Measurements from ENCODE around the gene ZCCHC18.

DNA sequence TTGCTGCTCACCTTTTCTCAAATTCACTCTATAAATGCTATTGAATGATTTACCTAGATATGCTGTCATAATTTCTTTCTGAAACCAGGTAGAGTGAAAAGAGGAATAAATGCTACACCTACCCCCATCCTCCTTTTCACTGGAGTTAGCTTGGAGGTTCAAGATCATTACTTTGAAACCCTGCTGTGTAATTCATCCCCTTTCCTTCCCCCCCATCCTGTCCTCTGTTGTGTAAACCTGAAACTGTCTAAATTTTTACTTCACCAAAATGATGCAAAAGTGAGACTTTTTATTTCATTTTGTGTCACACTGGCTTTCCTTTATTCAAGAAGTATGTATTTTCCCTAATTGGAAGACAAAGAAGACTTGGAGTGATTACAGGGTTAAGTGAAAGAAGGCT lies 5.4 kb downstream of the ZCCHC18 start:
- TF ChIP-seq POLR2AphosphoS5 (IDR thresholded peaks at IDR 0.05) (no peak), POLR2A (IDR thresholded peaks at IDR 0.05) (no peak), EP300 (IDR thresholded peaks at IDR 0.05) (no peak)
- TF ChIP-seq, protein P1, sequence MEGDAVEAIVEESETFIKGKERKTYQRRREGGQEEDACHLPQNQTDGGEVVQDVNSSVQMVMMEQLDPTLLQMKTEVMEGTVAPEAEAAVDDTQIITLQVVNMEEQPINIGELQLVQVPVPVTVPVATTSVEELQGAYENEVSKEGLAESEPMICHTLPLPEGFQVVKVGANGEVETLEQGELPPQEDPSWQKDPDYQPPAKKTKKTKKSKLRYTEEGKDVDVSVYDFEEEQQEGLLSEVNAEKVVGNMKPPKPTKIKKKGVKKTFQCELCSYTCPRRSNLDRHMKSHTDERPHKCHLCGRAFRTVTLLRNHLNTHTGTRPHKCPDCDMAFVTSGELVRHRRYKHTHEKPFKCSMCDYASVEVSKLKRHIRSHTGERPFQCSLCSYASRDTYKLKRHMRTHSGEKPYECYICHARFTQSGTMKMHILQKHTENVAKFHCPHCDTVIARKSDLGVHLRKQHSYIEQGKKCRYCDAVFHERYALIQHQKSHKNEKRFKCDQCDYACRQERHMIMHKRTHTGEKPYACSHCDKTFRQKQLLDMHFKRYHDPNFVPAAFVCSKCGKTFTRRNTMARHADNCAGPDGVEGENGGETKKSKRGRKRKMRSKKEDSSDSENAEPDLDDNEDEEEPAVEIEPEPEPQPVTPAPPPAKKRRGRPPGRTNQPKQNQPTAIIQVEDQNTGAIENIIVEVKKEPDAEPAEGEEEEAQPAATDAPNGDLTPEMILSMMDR (IDR thresholded peaks at IDR 0.05): no peak

Data from stomach (tissue), 4 donors.